ENCODE results near the gene SERGEF. TPM values are rescaled to one million over a fixed set of nuclear protein-coding genes. Genes with fewer than 3 reads are reported as not detected.

The SERGEF gene
- polyA plus RNA-seq, 3 donors = 14.3 to 33.7 (median 33.3) TPM

- H3K79me2 ChIP-seq (ENCODE audit: insufficient read depth, low read length) = no peaks in the 10 kb centered on the region
- no peak overlapping the region for H3K9ac ChIP-seq (ENCODE audit: insufficient read depth, low read length, poor library complexity, severe bottlenecking)
- Mint-ChIP-seq H3K36me3 (peaks cover 8 to 15% of the 10 kb centered on the region in 2 donors), H3K27me3 (ENCODE audit: low read depth in 3 of 3) (no peaks in the 10 kb centered on the region), H3K4me3 (no peak overlapping the region), H3K9me3 (no peaks in the 10 kb centered on the region), H3K4me1 (no peaks in the 10 kb centered on the region), H3K27ac (no peak overlapping the region)
- no peak for DNase-seq
- TF ChIP-seq CTCF (IDR thresholded peaks at IDR 0.05) = no peak
- 90% methylated on average over 2 of the region's 2 CpGs for whole genome bisulfite sequencing (ENCODE audit: insufficient coverage)
- H4K20me1 ChIP-seq (ENCODE audit: insufficient read depth, low read length) = no peaks in the 10 kb centered on the region
- intact Hi-C loops (cut with micrococcal nuclease) = no loop called here
- H3K27me3 ChIP-seq (ENCODE audit: control insufficient read depth in 2 of 2, insufficient read depth in 2 of 2, low read length in 2 of 2) = no peaks in the 10 kb centered on the region
- H2AFZ ChIP-seq (ENCODE audit: insufficient read depth, low read depth, low read length, poor library complexity, severe bottlenecking) = no peak overlapping the region
- H3K36me3 ChIP-seq (replicated peaks in 1 of 2; ENCODE audit: control insufficient read depth in 1 of 2, insufficient read depth in 2 of 2, low read length in 2 of 2) = no peaks in the 10 kb centered on the region
- no peak overlapping the region for H3K4me3 ChIP-seq (replicated peaks in 1 of 3; ENCODE audit: low read depth in 2 of 3, low read length in 3 of 3)
- H3K27ac ChIP-seq (ENCODE audit: low read depth in 1 of 2, low read length in 2 of 2) = no peak overlapping the region
- no peaks in the 10 kb centered on the region for H3K4me1 ChIP-seq (ENCODE audit: control insufficient read depth in 1 of 2, insufficient read depth in 2 of 2, low read length in 2 of 2)
- H3K4me2 ChIP-seq (replicated peaks; ENCODE audit: extremely low read depth, low read length, poor library complexity, severe bottlenecking) = no peak overlapping the region
- no peaks in the 10 kb centered on the region for H3K9me3 ChIP-seq (replicated peaks in 1 of 2; ENCODE audit: control insufficient read depth in 1 of 2, insufficient read depth in 1 of 2, low read length in 2 of 2)
Measured at GRCh38 chr11:17848715-17849114, 164.1 kb downstream of the SERGEF start.

GRCh38 chr11:17846852-17847453 lies 165.9 kb downstream of the SERGEF start:
- no peak overlapping the region for H3K9ac ChIP-seq (ENCODE audit: insufficient read depth, low read length, poor library complexity, severe bottlenecking)
- no peaks in the 10 kb centered on the region for H4K20me1 ChIP-seq (ENCODE audit: insufficient read depth, low read length)
- TF ChIP-seq CTCF (IDR thresholded peaks at IDR 0.05) = no peak
- Mint-ChIP-seq H3K36me3 (peaks cover 8 to 12% of the 10 kb centered on the region in 2 donors), H3K27ac (peak overlapping the region in 1 of 7 donors; percentile 35), H3K27me3 (ENCODE audit: low read depth in 3 of 3) (no peaks in the 10 kb centered on the region), H3K4me3 (no peak overlapping the region), H3K4me1 (no peaks in the 10 kb centered on the region), H3K9me3 (no peaks in the 10 kb centered on the region)
- no peaks in the 10 kb centered on the region for H3K4me1 ChIP-seq (ENCODE audit: control insufficient read depth in 1 of 2, insufficient read depth in 2 of 2, low read length in 2 of 2)
- no peaks in the 10 kb centered on the region for H3K36me3 ChIP-seq (replicated peaks in 1 of 2; ENCODE audit: control insufficient read depth in 1 of 2, insufficient read depth in 2 of 2, low read length in 2 of 2)
- no peaks in the 10 kb centered on the region for H3K79me2 ChIP-seq (ENCODE audit: insufficient read depth, low read length)
- H2AFZ ChIP-seq (ENCODE audit: insufficient read depth, low read depth, low read length, poor library complexity, severe bottlenecking) = no peak overlapping the region
- no peak overlapping the region for H3K4me2 ChIP-seq (replicated peaks; ENCODE audit: extremely low read depth, low read length, poor library complexity, severe bottlenecking)
- DNase-seq = no peak
- no peaks in the 10 kb centered on the region for H3K27me3 ChIP-seq (ENCODE audit: control insufficient read depth in 2 of 2, insufficient read depth in 2 of 2, low read length in 2 of 2)
- intact Hi-C loops (cut with micrococcal nuclease) = no loop called here
- no peak overlapping the region for H3K27ac ChIP-seq (ENCODE audit: low read depth in 1 of 2, low read length in 2 of 2)
- no peak overlapping the region for H3K4me3 ChIP-seq (replicated peaks in 1 of 3; ENCODE audit: low read depth in 2 of 3, low read length in 3 of 3)
- 98% methylated on average over 5 of the region's 7 CpGs for WGBS (ENCODE audit: insufficient coverage)
- no peaks in the 10 kb centered on the region for H3K9me3 ChIP-seq (replicated peaks in 1 of 2; ENCODE audit: control insufficient read depth in 1 of 2, insufficient read depth in 1 of 2, low read length in 2 of 2)

All from CD14-positive monocyte (primary cell).